ENCODE results near the gene LRRC18. TPM values are rescaled to one million over a fixed set of nuclear protein-coding genes. Genes with fewer than 3 reads are reported as not detected.

The LRRC18 gene
- total RNA-seq: 0.23 TPM

DNA sequence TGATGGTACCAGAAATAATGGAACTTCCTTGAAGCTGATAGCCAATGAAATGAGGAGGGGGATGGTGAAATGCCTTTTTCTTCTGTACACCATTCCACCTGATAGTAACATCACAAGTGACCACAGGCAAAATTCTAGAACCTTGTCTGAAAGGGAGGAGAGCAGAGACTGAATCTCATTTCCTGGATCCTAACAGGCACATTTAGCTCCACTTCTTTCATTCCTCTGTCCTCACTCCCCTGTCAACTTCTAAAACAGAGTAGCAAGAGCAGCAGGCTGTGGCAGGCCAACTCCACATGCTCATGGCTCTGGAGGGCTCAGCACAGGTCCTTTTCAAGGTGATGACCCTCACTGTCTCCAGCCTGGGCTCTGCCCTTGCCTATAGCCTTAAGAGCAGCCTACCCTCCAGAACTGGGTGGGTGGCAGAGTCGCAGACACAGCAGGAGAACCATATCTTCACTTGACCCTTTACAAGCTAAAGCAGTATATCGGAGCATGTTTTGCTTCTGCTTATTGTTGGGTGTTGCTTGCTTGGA, at the start of gene LRRC18:
LRRC18 (minus strand) TSS at position 51 of the 536 bp plus-strand sequence. CDS start 25,685 bp downstream, outside the sequence.

Small RNAs within 50 kb of the gene (small RNA-seq; reads per million reads assigned to genes)
- not detected for gene MIR4294 (ENCODE audit: low replicate concordance)

Other genes starting within 250 kb of the LRRC18 start
- gene VSTM4, start 175.7 kb upstream of the LRRC18 start, total RNA-seq: 21.5 TPM
- gene FAM170B, start 194.2 kb upstream of the LRRC18 start, total RNA-seq: not detected
- 5.5 TPM for gene TMEM273, start 248.6 kb upstream of the LRRC18 start, total RNA-seq

All from metanephros (tissue), 2 donors.